Ovary (tissue), 3 donors: ENCODE measurements around the gene CARS2.

ENCODE experiments used
- EP300 ChIP-seq: sonication (generic); formaldehyde crosslinking; IDR thresholded peaks from one replicate; pipeline ENCODE4 v1.6.1; 2017; ENCODE audit warnings: antibody characterized with exemption
- TF ChIP-seq, protein P1 (sequence below), 3 donors: fragments of 450-650 bp in 2 of 3; fragments of 200-600 bp in 1 of 3; IDR thresholded peaks; one replicate each; pipeline versions ENCODE4 v1.5.1 to v1.8.0; 2016 to 2022; ENCODE audit warnings: antibody characterized with exemption in 3 of 3, mild to moderate bottlenecking in 1 of 3
- donor health status: DM: no; HTN: no; CAD: no.

DNA sequence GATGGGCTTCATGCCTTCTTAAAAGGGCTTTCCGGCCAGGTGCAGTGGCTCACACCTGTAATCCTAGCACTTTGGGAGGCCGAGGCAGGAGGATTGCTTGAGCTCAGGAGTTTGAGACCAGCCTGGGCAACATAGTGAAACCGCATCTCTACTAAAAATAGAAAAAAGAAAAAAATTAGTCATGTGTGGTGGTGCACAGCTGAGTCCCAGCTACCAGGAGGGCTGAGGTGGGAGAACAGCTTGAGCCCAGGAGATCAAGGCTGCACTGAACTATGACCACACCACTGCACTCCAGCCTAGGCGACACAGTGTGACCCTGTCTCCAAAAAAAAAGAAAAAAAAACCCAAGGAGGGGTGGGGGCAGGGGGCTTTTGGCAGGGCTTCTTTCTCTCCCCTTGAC lies 7.2 kb downstream of the CARS2 start:
- TF ChIP-seq, protein P1, sequence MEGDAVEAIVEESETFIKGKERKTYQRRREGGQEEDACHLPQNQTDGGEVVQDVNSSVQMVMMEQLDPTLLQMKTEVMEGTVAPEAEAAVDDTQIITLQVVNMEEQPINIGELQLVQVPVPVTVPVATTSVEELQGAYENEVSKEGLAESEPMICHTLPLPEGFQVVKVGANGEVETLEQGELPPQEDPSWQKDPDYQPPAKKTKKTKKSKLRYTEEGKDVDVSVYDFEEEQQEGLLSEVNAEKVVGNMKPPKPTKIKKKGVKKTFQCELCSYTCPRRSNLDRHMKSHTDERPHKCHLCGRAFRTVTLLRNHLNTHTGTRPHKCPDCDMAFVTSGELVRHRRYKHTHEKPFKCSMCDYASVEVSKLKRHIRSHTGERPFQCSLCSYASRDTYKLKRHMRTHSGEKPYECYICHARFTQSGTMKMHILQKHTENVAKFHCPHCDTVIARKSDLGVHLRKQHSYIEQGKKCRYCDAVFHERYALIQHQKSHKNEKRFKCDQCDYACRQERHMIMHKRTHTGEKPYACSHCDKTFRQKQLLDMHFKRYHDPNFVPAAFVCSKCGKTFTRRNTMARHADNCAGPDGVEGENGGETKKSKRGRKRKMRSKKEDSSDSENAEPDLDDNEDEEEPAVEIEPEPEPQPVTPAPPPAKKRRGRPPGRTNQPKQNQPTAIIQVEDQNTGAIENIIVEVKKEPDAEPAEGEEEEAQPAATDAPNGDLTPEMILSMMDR (IDR thresholded peaks at IDR 0.05) = no peak
- TF ChIP-seq EP300 = no peak
